HUES6 (cell line): ENCODE data around the gene SPACA4.

Source experiments
- H3K27ac ChIP-seq: 2 replicates; pipeline ENCODE4 v1.7.0; 2013; ENCODE audit warnings: low read depth, mild to moderate bottlenecking, low read length, inconsistent platforms
- H3K27me3 ChIP-seq: 2 replicates; pipeline ENCODE4 v1.6.1; 2013; ENCODE audit warnings: low read length; ENCODE audit not compliant: control insufficient read depth, insufficient read depth
- H3K36me3 ChIP-seq: 2 replicates; pipeline ENCODE4 v1.6.1; 2013; ENCODE audit warnings: low read length; ENCODE audit not compliant: control insufficient read depth, insufficient read depth
- H3K4me1 ChIP-seq: 2 replicates; pipeline ENCODE4 v1.6.1; 2013; ENCODE audit warnings: low read length; ENCODE audit not compliant: control insufficient read depth, insufficient read depth
- H3K4me3 ChIP-seq: 2 replicates; pipeline ENCODE4 v1.5.1; 2013; ENCODE audit warnings: low read depth, low read length
- H3K9ac ChIP-seq: one replicate; pipeline ENCODE4 v1.6.1; 2013; ENCODE audit warnings: mild to moderate bottlenecking, low read length
- H3K9me3 ChIP-seq: 2 replicates; pipeline ENCODE4 v1.6.1; 2013; ENCODE audit warnings: low read depth, low read length; ENCODE audit not compliant: control insufficient read depth, insufficient read depth

Gene SPACA4

DNA sequence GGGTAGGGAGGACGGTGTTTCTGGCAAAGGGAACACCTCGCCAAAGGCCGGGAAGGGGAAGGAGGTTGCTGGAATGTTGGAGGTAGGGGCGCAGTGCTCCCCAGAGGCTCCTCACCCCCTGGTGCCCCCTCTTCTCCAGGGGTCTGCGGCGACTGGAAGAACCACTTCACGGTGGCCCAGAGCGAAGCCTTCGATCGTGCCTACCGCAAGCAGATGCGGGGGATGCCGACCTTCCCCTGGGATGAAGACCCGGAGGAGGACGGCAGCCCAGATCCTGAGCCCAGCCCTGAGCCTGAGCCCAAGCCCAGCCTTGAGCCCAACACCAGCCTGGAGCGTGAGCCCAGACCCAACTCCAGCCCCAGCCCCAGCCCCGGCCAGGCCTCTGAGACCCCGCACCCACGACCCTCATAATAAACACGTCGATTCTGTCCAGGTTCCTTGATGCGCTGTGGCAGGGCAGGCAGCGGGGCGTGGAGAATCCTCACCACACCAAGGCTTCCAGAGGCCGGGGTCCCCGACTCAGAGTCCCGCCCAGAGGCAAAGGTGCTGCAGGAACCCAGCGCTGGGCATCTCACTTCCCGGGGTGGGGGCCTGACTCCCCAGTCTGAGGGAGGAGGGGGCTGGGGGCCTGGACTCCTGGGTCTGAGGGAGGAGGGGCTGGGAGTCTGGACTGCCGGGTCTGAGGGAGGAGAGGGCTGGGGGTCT, 7.4 kb upstream of the SPACA4 start:
- Histone ChIP-seq H3K27ac (no peak overlapping the region), H3K27me3 (no peaks in the 10 kb centered on the region), H3K36me3 (no peaks in the 10 kb centered on the region), H3K9ac (no peak overlapping the region), H3K4me3 (no peak overlapping the region), H3K9me3 (no peaks in the 10 kb centered on the region), H3K4me1 (no peaks in the 10 kb centered on the region)

DNA sequence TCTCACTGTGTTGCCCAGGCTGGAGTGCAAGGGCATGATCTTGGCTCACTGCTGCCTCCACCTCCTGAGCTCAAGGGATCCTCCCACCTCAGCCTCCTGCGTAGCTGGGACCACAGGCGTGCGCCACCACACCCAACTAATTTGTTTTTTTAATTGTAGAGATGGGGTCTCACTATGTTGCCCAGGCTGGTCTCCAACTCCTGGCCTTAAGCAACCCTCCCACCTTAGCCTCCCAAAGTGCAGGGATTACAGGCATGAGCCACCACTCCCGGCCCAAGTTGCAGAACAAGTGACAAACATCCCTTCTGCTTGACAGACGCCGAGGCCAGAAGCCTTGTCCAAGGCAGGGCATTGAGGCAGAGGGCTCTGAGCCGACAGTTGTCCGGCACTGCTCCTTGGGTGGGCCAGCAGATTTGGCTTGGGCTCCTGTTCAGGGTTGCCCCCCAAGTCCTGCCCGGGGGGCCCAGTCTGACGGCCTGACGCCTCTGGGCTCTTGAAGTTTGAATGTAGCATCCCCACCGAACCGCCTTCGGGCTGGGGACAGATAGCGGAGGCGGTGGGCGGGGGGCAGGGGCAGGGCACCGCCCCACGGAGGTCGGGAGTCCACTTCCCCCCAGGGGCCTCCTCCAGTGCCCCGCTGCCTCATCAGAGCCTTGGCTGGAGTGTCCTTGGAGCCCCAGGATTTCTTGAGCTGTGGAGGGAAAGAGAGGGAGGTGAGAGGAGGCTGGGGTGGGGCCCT, 5.7 kb upstream of the SPACA4 start:
- no peak overlapping the region for H3K9ac ChIP-seq
- no peak overlapping the region for H3K27ac ChIP-seq
- H3K36me3 ChIP-seq: no peaks in the 10 kb centered on the region
- no peak overlapping the region for H3K4me3 ChIP-seq
- H3K4me1 ChIP-seq: no peaks in the 10 kb centered on the region
- H3K9me3 ChIP-seq: no peaks in the 10 kb centered on the region
- H3K27me3 ChIP-seq: no peaks in the 10 kb centered on the region

- H3K27ac ChIP-seq: no peak overlapping the region
- no peak overlapping the region for H3K9ac ChIP-seq
- no peak overlapping the region for H3K4me3 ChIP-seq
- H3K27me3 ChIP-seq: no peaks in the 10 kb centered on the region
- no peaks in the 10 kb centered on the region for H3K9me3 ChIP-seq
- no peaks in the 10 kb centered on the region for H3K4me1 ChIP-seq
- peaks cover 2% of the 10 kb centered on the region; the same call in 1 of the 2 replicates for H3K36me3 ChIP-seq
Measured at GRCh38 chr19:48603001-48603400, 3.5 kb upstream of the SPACA4 start.

DNA sequence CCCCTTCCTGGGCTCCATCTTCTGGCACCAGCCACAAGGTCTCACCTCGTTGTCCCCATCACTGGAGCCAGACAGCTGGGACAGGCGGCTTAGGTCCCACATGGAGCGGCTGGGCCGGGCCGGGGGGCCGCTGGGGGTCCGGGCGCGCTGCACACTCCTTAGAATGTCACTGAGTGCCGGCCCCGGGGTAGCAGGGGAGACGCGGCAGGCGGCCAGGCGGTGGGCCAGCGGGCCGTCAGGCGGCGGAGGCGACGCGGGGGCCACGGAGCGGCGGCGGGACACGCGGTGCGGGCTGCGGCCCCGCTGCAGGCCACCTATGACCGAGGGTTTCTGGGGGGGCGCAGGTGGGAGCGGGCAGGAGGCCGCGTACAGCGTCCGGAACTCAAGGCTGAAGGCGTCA, 3.1 kb upstream of the SPACA4 start:
- Histone ChIP-seq H3K4me3 (no peak overlapping the region), H3K4me1 (no peaks in the 10 kb centered on the region), H3K36me3 (peaks cover 2% of the 10 kb centered on the region; the same call in 1 of the 2 replicates), H3K9ac (no peak overlapping the region), H3K27me3 (no peaks in the 10 kb centered on the region), H3K9me3 (no peaks in the 10 kb centered on the region), H3K27ac (no peak overlapping the region)

DNA sequence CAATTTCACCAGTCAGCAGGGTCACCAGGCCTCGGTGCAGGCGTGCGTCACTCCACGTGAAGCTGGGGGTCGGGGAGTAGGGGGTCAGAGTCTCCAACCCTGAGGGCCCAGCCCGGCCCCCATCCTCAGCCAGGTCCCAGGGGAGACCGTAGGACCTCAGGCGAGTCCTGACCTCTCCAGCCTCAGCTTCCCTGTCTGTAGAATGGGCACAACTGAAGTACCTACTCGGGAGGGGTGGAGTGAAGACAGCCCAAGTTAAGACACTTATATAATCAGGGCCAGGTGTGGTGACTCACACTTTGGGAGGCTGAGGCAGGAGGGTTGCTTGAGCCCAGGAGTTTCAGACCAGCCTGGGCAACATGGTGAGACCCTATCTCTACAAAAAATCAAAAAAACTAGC, 2.7 kb upstream of the SPACA4 start:
- no peak overlapping the region for H3K9ac ChIP-seq
- no peaks in the 10 kb centered on the region for H3K9me3 ChIP-seq
- H3K27me3 ChIP-seq: no peaks in the 10 kb centered on the region
- peaks cover 2% of the 10 kb centered on the region; the same call in 1 of the 2 replicates for H3K36me3 ChIP-seq
- H3K27ac ChIP-seq: no peak overlapping the region
- H3K4me3 ChIP-seq: no peak overlapping the region
- H3K4me1 ChIP-seq: peaks cover under 1% of the 10 kb centered on the region; the same call in 1 of the 2 replicates

DNA sequence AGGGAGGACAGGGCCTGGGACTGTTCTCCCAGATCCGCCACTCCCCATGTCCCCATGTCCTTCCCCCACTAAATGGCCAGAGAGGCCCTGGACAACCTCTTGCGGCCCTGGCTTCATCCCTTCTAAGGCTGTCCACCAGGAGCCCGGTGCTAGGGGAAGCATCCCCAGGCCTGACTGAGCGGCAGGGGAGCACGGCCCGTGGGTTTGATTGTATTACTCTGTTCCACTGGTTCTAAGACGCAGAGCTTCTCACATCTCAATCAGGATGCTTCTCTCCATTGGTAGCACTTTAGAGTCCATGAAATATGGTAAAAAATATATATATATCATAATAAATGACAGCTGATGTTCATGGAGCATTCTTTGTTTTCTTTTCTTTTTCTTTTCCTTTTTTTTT, 815 bp downstream of the SPACA4 start:
- Histone ChIP-seq H3K27me3 (no peaks in the 10 kb centered on the region), H3K4me3 (no peak overlapping the region), H3K36me3 (peaks cover 5% of the 10 kb centered on the region; the same call in 1 of the 2 replicates), H3K9me3 (no peaks in the 10 kb centered on the region), H3K4me1 (peaks cover 2% of the 10 kb centered on the region; the same call in 1 of the 2 replicates), H3K27ac (no peak overlapping the region), H3K9ac (no peak overlapping the region)

GRCh38 chr19:48608798-48609263, 2.3 kb downstream of the SPACA4 start:
- Histone ChIP-seq H3K27ac (no peak overlapping the region), H3K4me1 (peaks cover 6% of the 10 kb centered on the region), H3K36me3 (peaks cover 10% of the 10 kb centered on the region), H3K9me3 (no peaks in the 10 kb centered on the region), H3K4me3 (no peak overlapping the region), H3K27me3 (no peaks in the 10 kb centered on the region), H3K9ac (no peak overlapping the region)

- H3K36me3 ChIP-seq: peaks cover 10% of the 10 kb centered on the region
- H3K27ac ChIP-seq: no peak overlapping the region
- H3K9me3 ChIP-seq: no peaks in the 10 kb centered on the region
- H3K4me1 ChIP-seq: peaks cover 12% of the 10 kb centered on the region
- H3K4me3 ChIP-seq: no peak overlapping the region
- H3K9ac ChIP-seq: no peak overlapping the region
- no peaks in the 10 kb centered on the region for H3K27me3 ChIP-seq
Measured at GRCh38 chr19:48609571-48610108, 3.1 kb downstream of the SPACA4 start.

- Histone ChIP-seq H3K27ac (no peak overlapping the region), H3K9ac (no peak overlapping the region), H3K9me3 (no peaks in the 10 kb centered on the region), H3K36me3 (peaks cover 30% of the 10 kb centered on the region), H3K27me3 (no peaks in the 10 kb centered on the region), H3K4me3 (no peak overlapping the region), H3K4me1 (peaks cover 34% of the 10 kb centered on the region)
Measured at GRCh38 chr19:48611872-48612271, 5.3 kb downstream of the SPACA4 start.

DNA sequence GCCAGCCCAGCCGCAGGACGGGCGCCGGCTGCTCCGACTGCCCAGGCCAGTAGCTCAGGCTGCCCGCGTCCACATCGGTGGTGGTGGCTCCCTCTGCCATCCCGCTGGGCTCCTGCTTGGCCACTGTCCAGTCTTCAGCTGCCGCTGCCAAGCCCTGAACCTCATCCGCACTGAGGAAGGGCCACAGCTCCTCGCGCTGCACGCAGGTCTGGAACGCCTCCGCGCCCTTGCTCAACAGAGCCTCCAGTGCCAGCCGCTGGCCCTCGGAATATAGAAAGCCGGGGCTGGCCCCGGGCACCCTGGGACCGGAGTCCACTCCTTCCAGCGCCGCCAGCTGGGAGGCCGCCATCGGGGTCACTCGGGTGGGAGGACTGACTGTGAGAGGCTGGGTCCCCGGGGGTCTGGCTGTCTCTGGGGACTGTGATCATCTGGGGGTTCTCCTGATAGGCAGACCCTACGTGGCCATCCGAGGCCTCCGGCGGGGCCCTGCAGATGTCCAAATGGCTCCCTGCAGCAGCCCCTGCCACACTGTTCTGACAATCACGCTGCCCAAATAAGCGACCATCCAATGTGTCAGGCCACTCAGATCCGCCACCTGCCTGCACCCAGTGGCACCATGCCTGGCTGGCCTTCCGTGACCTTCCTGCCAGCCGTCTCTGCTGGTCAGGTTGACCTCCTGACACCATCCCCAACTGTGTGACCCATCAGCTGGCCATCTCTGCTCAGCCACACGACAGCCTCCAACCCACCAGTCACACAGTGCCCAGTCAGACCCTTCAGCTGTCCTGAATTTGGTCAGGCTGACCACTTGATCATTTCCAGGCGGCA, 6.7 kb downstream of the SPACA4 start:
- Histone ChIP-seq H3K9me3 (no peaks in the 10 kb centered on the region), H3K36me3 (peaks cover 43% of the 10 kb centered on the region), H3K4me1 (peaks cover 45% of the 10 kb centered on the region), H3K27me3 (no peaks in the 10 kb centered on the region), H3K9ac (peak overlapping the region; percentile 79), H3K4me3 (no peak overlapping the region), H3K27ac (no peak overlapping the region)
